HepG2 (cell line): Measurements from ENCODE around the gene PLEKHG5. TPM values are rescaled to one million over a fixed set of nuclear protein-coding genes. Genes with fewer than 3 reads are reported as not detected.

Experiments
- AGO1 ChIP-seq: fragments of 200-400 bp; formaldehyde crosslinking; IDR thresholded peaks from 2 replicates; pipeline ENCODE4 v1.6.1; 2017; ENCODE audit warnings: mild to moderate bottlenecking, low read depth, low read length, moderate library complexity; ENCODE audit not compliant: poor library complexity, severe bottlenecking
- BCL6 ChIP-seq: IDR thresholded peaks from 2 replicates; pipeline ENCODE4 v1.6.1; 2016; ENCODE audit warnings: missing genetic modification reagents, missing compliant biosample characterization
- MAFF ChIP-seq: IDR thresholded peaks from 2 replicates; pipeline ENCODE4 v1.6.1; 2011; ENCODE audit warnings: low read depth, low read length, improper control_type of control experiment
- MYPOP ChIP-seq: sonication (generic); formaldehyde crosslinking; IDR thresholded peaks from 2 replicates; pipeline ENCODE4 v1.8.1; 2023; ENCODE audit warnings: mild to moderate bottlenecking, moderate library complexity, missing genetic modification reagents
- PAWR ChIP-seq: sonication (generic); formaldehyde crosslinking; IDR thresholded peaks from 2 replicates; pipeline ENCODE4 v1.4.0; 2020; ENCODE audit warnings: missing genetic modification reagents, mild to moderate bottlenecking, borderline replicate concordance
- PLSCR1 ChIP-seq: sonication (generic); formaldehyde crosslinking; IDR thresholded peaks from 2 replicates; pipeline ENCODE4 v1.5.0; 2020; ENCODE audit warnings: missing genetic modification reagents, mild to moderate bottlenecking, borderline replicate concordance
- RELA ChIP-seq: sonication (generic); formaldehyde crosslinking; IDR thresholded peaks from 2 replicates; pipeline ENCODE4 v1.4.0; 2020; ENCODE audit warnings: missing genetic modification reagents
- REPIN1 ChIP-seq: sonication (generic); formaldehyde crosslinking; IDR thresholded peaks from 2 replicates; pipeline ENCODE4 v1.8.0; 2022; ENCODE audit warnings: missing genetic modification reagents, low read depth, mild to moderate bottlenecking, borderline replicate concordance
- SAP130 ChIP-seq: IDR thresholded peaks from 2 replicates; pipeline ENCODE4 v1.6.1; 2016; ENCODE audit warnings: low read depth
- SIN3A ChIP-seq: IDR thresholded peaks from 2 replicates; pipeline ENCODE4 v1.6.1; 2011; ENCODE audit warnings: low read depth, mild to moderate bottlenecking, control low read depth, low read length, borderline replicate concordance
- SKIL ChIP-seq: sonication (generic); formaldehyde crosslinking; IDR thresholded peaks from 2 replicates; pipeline ENCODE4 v1.8.0; 2022; ENCODE audit warnings: missing genetic modification reagents, mild to moderate bottlenecking, moderate library complexity, borderline replicate concordance
- SNAPC5 ChIP-seq: sonication (generic); formaldehyde crosslinking; IDR thresholded peaks from 2 replicates; pipeline ENCODE4 v1.8.1; 2023; ENCODE audit warnings: mild to moderate bottlenecking, missing genetic modification reagents, borderline replicate concordance
- TRIM24 ChIP-seq: sonication (generic); formaldehyde crosslinking; IDR thresholded peaks from 2 replicates; pipeline ENCODE4 v1.8.0; 2022; ENCODE audit warnings: mild to moderate bottlenecking, missing genetic modification reagents
- ZMYM3 ChIP-seq: sonication (generic); formaldehyde crosslinking; IDR thresholded peaks from 2 replicates; pipeline ENCODE4 v1.5.1; 2020; ENCODE audit warnings: mild to moderate bottlenecking, missing genetic modification reagents
- ZNF264 ChIP-seq: sonication (generic); formaldehyde crosslinking; IDR thresholded peaks from 2 replicates; pipeline ENCODE4 v1.4.0; 2020; ENCODE audit warnings: missing genetic modification reagents
- ZNF326 ChIP-seq: sonication (generic); formaldehyde crosslinking; IDR thresholded peaks from 2 replicates; pipeline ENCODE4 v1.4.0; 2020; ENCODE audit warnings: missing genetic modification reagents, borderline replicate concordance
- ZNF687 ChIP-seq: sonication (generic); formaldehyde crosslinking; IDR thresholded peaks from 2 replicates; pipeline ENCODE4 v1.5.1; 2020; ENCODE audit warnings: mild to moderate bottlenecking, missing genetic modification reagents, moderate library complexity
- ZNF7 ChIP-seq: IDR thresholded peaks from 2 replicates; pipeline ENCODE4 v1.6.1; 2016; ENCODE audit warnings: missing biosample characterization, missing genetic modification reagents
- ZNF883 ChIP-seq: sonication (generic); formaldehyde crosslinking; IDR thresholded peaks from 2 replicates; pipeline ENCODE4 v1.5.1; 2020; ENCODE audit warnings: mild to moderate bottlenecking, missing genetic modification reagents; ENCODE audit errors: not compliant biosample characterization
- polyA plus RNA-seq, 8 experiments: library from polyadenylated mRNA; depleted of rRNA in 3 of 8; stranded (reverse) in 7 of 8; unstranded in 1 of 8; fragments of >200 nt; fragmentation: Illumina TruSeq in 4 of 8; extraction: Trizol in 4 of 8; gene quantifications; 2 replicates each; pipeline versions ENCODE4 v1.2.1 to v1.2.3, GENCODE V29; 2011 to 2016; ENCODE audit warnings: low read depth in 4 of 8, missing spikeins in 1 of 8, mixed read lengths in 1 of 8; ENCODE audit not compliant: insufficient read depth in 1 of 8
- total RNA-seq, 5 experiments: library from RNA; depleted of rRNA; stranded (reverse); fragments of >200 nt; fragmentation: Illumina TruSeq; extraction: Trizol; gene quantifications; 2 replicates each; pipeline ENCODE4 v1.2.3, GENCODE V29; 2016; ENCODE audit warnings: low read depth in 1 of 5

Gene PLEKHG5
- total and polyA plus RNA-seq, 2 of the 13 experiments (the other 11 are each of a cell fraction or from before 2014, with no cell fraction given) = 1.9 to 3.5 TPM

- TF ChIP-seq REPIN1 (CRISPR knock-in tag) = no peak
- no peak for TF ChIP-seq SNAPC5 (CRISPR knock-in tag)
- TF ChIP-seq AGO1 = no peak
- TF ChIP-seq RELA (CRISPR knock-in tag) = no peak
- no peak for TF ChIP-seq BCL6 (CRISPR knock-in tag)
- no peak for TF ChIP-seq PAWR (CRISPR knock-in tag)
- no peak for TF ChIP-seq ZNF326 (CRISPR knock-in tag)
- peak; percentile 46 for TF ChIP-seq ZNF883 (CRISPR knock-in tag)
- TF ChIP-seq SAP130 (CRISPR knock-in tag) = peak; percentile 45; the same call in 1 of the 2 replicates
- TF ChIP-seq ZNF264 = no peak
- 0 out of 2 replicates have a peak, but pooled peaks have one; percentile 26 for TF ChIP-seq SKIL (CRISPR knock-in tag)
- TF ChIP-seq MYPOP (CRISPR knock-in tag) = 0 out of 2 replicates have a peak, but pooled peaks have one; percentile 12
- TF ChIP-seq ZMYM3 = no peak
- TF ChIP-seq ZNF7 (CRISPR knock-in tag) = no peak
- TF ChIP-seq ZNF687 (CRISPR knock-in tag) = peak; percentile 70
- TF ChIP-seq PLSCR1 (CRISPR knock-in tag) = no peak
- TF ChIP-seq SIN3A = no peak
- TF ChIP-seq MAFF = no peak
- TF ChIP-seq TRIM24 = no peak
Observed at GRCh38 chr1:6440198-6441126, 51.0 kb downstream of the PLEKHG5 start (continued).
